Measurements from ENCODE around the gene LMOD1. TPM values are rescaled to one million over a fixed set of nuclear protein-coding genes. Genes with fewer than 3 reads are reported as not detected.

The LMOD1 gene
- total RNA-seq, 1 experiment from 2014 or later: not detected

GRCh38 chr1:201850053-201850397, 96.3 kb downstream of the LMOD1 start:
- no peak for DNase-seq
- intact Hi-C loops (cut with micrococcal nuclease; ENCODE audit: unreplicated experiment): no loop called here
- CTCF ChIA-PET: interaction anchor here (0.9 to 1.2 kb wide), 3 partner anchors 13 to 150 kb away, joined by 3 read pairs; no protein-coding TSS in a partner anchor
- Mint-ChIP-seq H3K27ac (ENCODE audit: unreplicated experiment) (peak overlapping the region; percentile 6), H3K9me3 (ENCODE audit: low read depth, unreplicated experiment) (no peaks in the 10 kb centered on the region), H3K4me1 (ENCODE audit: low read depth, unreplicated experiment) (peaks cover 14% of the 10 kb centered on the region), H3K36me3 (ENCODE audit: insufficient read depth, unreplicated experiment) (peaks cover 46% of the 10 kb centered on the region), H3K27me3 (ENCODE audit: unreplicated experiment) (no peaks in the 10 kb centered on the region), H3K4me3 (ENCODE audit: low read depth, unreplicated experiment) (no peak overlapping the region)
- BruUV-seq (replicated peaks): no TSS peak
- no peak for TF ChIP-seq CTCF (IDR thresholded peaks at IDR 0.05; ENCODE audit: unreplicated experiment)

GRCh38 chr1:201849372-201850052, 96.8 kb downstream of the LMOD1 start:
- Mint-ChIP-seq H3K27me3 (ENCODE audit: unreplicated experiment) (no peaks in the 10 kb centered on the region), H3K4me3 (ENCODE audit: low read depth, unreplicated experiment) (no peak overlapping the region), H3K4me1 (ENCODE audit: low read depth, unreplicated experiment) (peaks cover 14% of the 10 kb centered on the region), H3K36me3 (ENCODE audit: insufficient read depth, unreplicated experiment) (peaks cover 40% of the 10 kb centered on the region), H3K9me3 (ENCODE audit: low read depth, unreplicated experiment) (no peaks in the 10 kb centered on the region), H3K27ac (ENCODE audit: unreplicated experiment) (peak overlapping the region; percentile 6)
- TSS peak; percentile 7 for BruUV-seq (replicated peaks)
- intact Hi-C loops (cut with micrococcal nuclease; ENCODE audit: unreplicated experiment): no loop called here
- no peak for TF ChIP-seq CTCF (IDR thresholded peaks at IDR 0.05; ENCODE audit: unreplicated experiment)
- CTCF ChIA-PET: interaction anchor here (0.6 to 0.9 kb wide), 2 partner anchors 33 to 150 kb away, joined by 3 read pairs; no protein-coding TSS in a partner anchor
- DNase-seq: no peak

GRCh38 chr1:201848230-201848629, 98.1 kb downstream of the LMOD1 start:
- H3K36me3 Mint-ChIP-seq (ENCODE audit: insufficient read depth, unreplicated experiment): peaks cover 34% of the 10 kb centered on the region

GRCh38 chr1:201847150-201847549, 99.2 kb downstream of the LMOD1 start:
- Mint-ChIP-seq H3K36me3 (ENCODE audit: insufficient read depth, unreplicated experiment) (peaks cover 26% of the 10 kb centered on the region), H3K27me3 (ENCODE audit: unreplicated experiment) (no peaks in the 10 kb centered on the region), H3K4me1 (ENCODE audit: low read depth, unreplicated experiment) (peaks cover 18% of the 10 kb centered on the region), H3K4me3 (ENCODE audit: low read depth, unreplicated experiment) (no peak overlapping the region), H3K27ac (ENCODE audit: unreplicated experiment) (no peak overlapping the region), H3K9me3 (ENCODE audit: low read depth, unreplicated experiment) (no peaks in the 10 kb centered on the region)
- intact Hi-C loops (cut with micrococcal nuclease; ENCODE audit: unreplicated experiment): no loop called here
- no TSS peak for BruUV-seq (replicated peaks)
- DNase-seq: no peak
- no peak for TF ChIP-seq CTCF (IDR thresholded peaks at IDR 0.05; ENCODE audit: unreplicated experiment)
- CTCF ChIA-PET: interaction anchor here (0.6 kb wide), 3 partner anchors 11 to 314 kb away, joined by 3 to 4 read pairs (median 3); no protein-coding TSS in a partner anchor

More at GRCh38 chr1:201848230-201848629, 98.1 kb downstream of the LMOD1 start:
- Mint-ChIP-seq H3K27me3 (ENCODE audit: unreplicated experiment) (no peaks in the 10 kb centered on the region), H3K9me3 (ENCODE audit: low read depth, unreplicated experiment) (no peaks in the 10 kb centered on the region), H3K27ac (ENCODE audit: unreplicated experiment) (no peak overlapping the region), H3K4me3 (ENCODE audit: low read depth, unreplicated experiment) (no peak overlapping the region), H3K4me1 (ENCODE audit: low read depth, unreplicated experiment) (peaks cover 14% of the 10 kb centered on the region)
- BruUV-seq (replicated peaks): no TSS peak
- CTCF ChIA-PET: no interaction called here
- intact Hi-C loops (cut with micrococcal nuclease; ENCODE audit: unreplicated experiment): no loop called here
- no peak for TF ChIP-seq CTCF (IDR thresholded peaks at IDR 0.05; ENCODE audit: unreplicated experiment)
- DNase-seq: no peak

Small RNA genes lying within 50 kb of the gene (microRNA-seq; reads per million reads assigned to microRNA genes)
- gene MIR6739: not detected

Other genes starting within 250 kb of the LMOD1 start
- gene IPO9, start 117.4 kb downstream of the LMOD1 start, total RNA-seq (2022): 86.3 and 98.8 TPM in 2 replicates
- 9.9 and 13.7 TPM in 2 replicates for gene SHISA4, start 57.6 kb downstream of the LMOD1 start, total RNA-seq (2022)
- 78.5 and 85.3 TPM in 2 replicates for gene TIMM17A, start 9.0 kb upstream of the LMOD1 start, total RNA-seq (2022)
- gene RNPEP, start 36.1 kb upstream of the LMOD1 start, total RNA-seq (2022): 86.1 and 91.6 TPM in 2 replicates
- 830 and 907 TPM in 2 replicates for gene ELF3, start 64.0 kb upstream of the LMOD1 start, total RNA-seq (2022)
- 0.12 and 0.22 TPM in 2 replicates for gene GPR37L1, start 176.4 kb upstream of the LMOD1 start, total RNA-seq (2022)
- gene ARL8A, start 198.2 kb upstream of the LMOD1 start, total RNA-seq (2022): 64.1 and 66.9 TPM in 2 replicates
- not detected in 2 replicates for gene PTPN7, start 214.1 kb upstream of the LMOD1 start, total RNA-seq (2022)
- gene LGR6, start 247.3 kb upstream of the LMOD1 start, total RNA-seq (2022): not detected in 2 replicates

All from Calu3 (cell line).